Neural cell (in vitro differentiated cells): ENCODE results near the gene PLXNA4. TPM values are rescaled to one million over a fixed set of nuclear protein-coding genes. Genes with fewer than 3 reads are reported as not detected.

Experiments used
- H2AFZ ChIP-seq: fragments of 200-600, 300-800 bp; sonication (generic), shearing (Covaris generic); 2 replicates; pipeline ENCODE4 v1.6.0; 2014; ENCODE audit warnings: low read depth, mild to moderate bottlenecking, antibody characterized with exemption, low read length, moderate library complexity
- H3F3A ChIP-seq: fragments of 200-600 bp; shearing (Covaris generic); 2 replicates; pipeline ENCODE4 v1.6.1; 2016; ENCODE audit warnings: mild to moderate bottlenecking, moderate library complexity, mixed read lengths, antibody characterized with exemption, low read length; ENCODE audit not compliant: insufficient read depth, poor library complexity, severe bottlenecking
- H3K27ac ChIP-seq: fragments of 200-600, 300-800 bp; sonication (generic), shearing (Covaris generic); 2 replicates; pipeline ENCODE4 v1.5.1; 2014; ENCODE audit warnings: mild to moderate bottlenecking, low read length, moderate library complexity
- H3K27me3 ChIP-seq: fragments of 300-800, 200-600 bp; sonication (generic), shearing (Covaris generic); 2 replicates; pipeline ENCODE4 v1.6.0; 2014; ENCODE audit warnings: mild to moderate bottlenecking, low read depth, low read length, moderate library complexity; ENCODE audit not compliant: insufficient read depth
- H3K36me3 ChIP-seq: fragments of 300-800, 200-600 bp; sonication (generic), shearing (Covaris generic); 2 replicates; pipeline ENCODE4 v1.5.1; 2014; ENCODE audit warnings: mild to moderate bottlenecking, antibody characterized with exemption, low read length, moderate library complexity; ENCODE audit not compliant: insufficient read depth
- H3K4me2 ChIP-seq: fragments of 300-800, 200-600 bp; sonication (generic), shearing (Covaris generic); 2 replicates; pipeline ENCODE4 v1.6.0; 2014; ENCODE audit warnings: mild to moderate bottlenecking, low read length
- H3K4me3 ChIP-seq: fragments of 300-800, 200-600 bp; sonication (generic), shearing (Covaris generic); 2 replicates; pipeline ENCODE4 v1.5.1; 2014; ENCODE audit warnings: mild to moderate bottlenecking, low read length, moderate library complexity
- H3K79me2 ChIP-seq: fragments of 200-600 bp; shearing (Covaris generic); replicated peaks from 2 replicates; pipeline ENCODE4 v1.6.0; 2014; ENCODE audit warnings: mild to moderate bottlenecking, low read length, moderate library complexity; ENCODE audit not compliant: insufficient read depth
- H3K9ac ChIP-seq: fragments of 300-800, 200-600 bp; sonication (generic), shearing (Covaris generic); 2 replicates; pipeline ENCODE4 v1.6.1; 2016; ENCODE audit warnings: mild to moderate bottlenecking, low read length, mixed read lengths
- H3K9me2 ChIP-seq: fragments of 200-600 bp; shearing (Covaris generic); 2 replicates; pipeline ENCODE4 v1.6.1; 2016; ENCODE audit warnings: mild to moderate bottlenecking, low read length, mixed read lengths; ENCODE audit not compliant: insufficient read depth
- H3K9me3 ChIP-seq: fragments of 200-600, 300-800 bp; sonication (generic), shearing (Covaris generic); 2 replicates; pipeline ENCODE4 v1.6.1; 2016; ENCODE audit warnings: mild to moderate bottlenecking, mixed run types, low read length, moderate library complexity, mixed read lengths
- H4K20me1 ChIP-seq: fragments of 200-600 bp; shearing (Covaris generic); 2 replicates; pipeline ENCODE4 v1.6.1; 2016; ENCODE audit warnings: mild to moderate bottlenecking, mixed run types; ENCODE audit not compliant: insufficient read depth
- EP300 ChIP-seq: fragments of 450-650 bp; conservative IDR thresholded peaks from 2 replicates; pipeline ENCODE4 v1.6.1; 2014; ENCODE audit warnings: antibody characterized with exemption, mild to moderate bottlenecking, moderate library complexity; ENCODE audit not compliant: poor library complexity, severe bottlenecking
- EZH2 ChIP-seq: fragments of 200-600, 300-800 bp; shearing (Covaris generic), sonication (generic); IDR thresholded peaks from 2 replicates; pipeline ENCODE4 v1.6.1; 2014; ENCODE audit warnings: antibody characterized with exemption, low read length, borderline replicate concordance, mild to moderate bottlenecking; ENCODE audit not compliant: insufficient read depth, poor library complexity, severe bottlenecking
- MXI1 ChIP-seq: fragments of 450-650 bp; conservative IDR thresholded peaks from 2 replicates; pipeline ENCODE4 v1.6.1; 2014; ENCODE audit warnings: antibody characterized with exemption, mild to moderate bottlenecking; ENCODE audit not compliant: poor library complexity, severe bottlenecking
- POLR2AphosphoS5 ChIP-seq: IDR thresholded peaks from 2 replicates; pipeline ENCODE4 v1.6.1; 2012
- RAD21 ChIP-seq: fragments of 450-650 bp; conservative IDR thresholded peaks from 2 replicates; pipeline ENCODE4 v1.6.1; 2014; ENCODE audit warnings: antibody characterized with exemption, mild to moderate bottlenecking, moderate library complexity
- SMC3 ChIP-seq: fragments of 450-650 bp; conservative IDR thresholded peaks from 2 replicates; pipeline ENCODE4 v1.6.1; 2014; ENCODE audit warnings: antibody characterized with exemption, mild to moderate bottlenecking, moderate library complexity; ENCODE audit not compliant: poor library complexity
- TAF1 ChIP-seq: IDR thresholded peaks from 2 replicates; pipeline ENCODE4 v1.6.1; 2012; ENCODE audit warnings: low read depth
- polyA plus RNA-seq: library from polyadenylated mRNA; depleted of rRNA; stranded (reverse); fragments of >200 nt; gene quantifications from 2 replicates; pipeline ENCODE4 v1.2.3, GENCODE V29; 2014
- TF ChIP-seq, protein P1 (sequence below): IDR thresholded peaks from 2 replicates; pipeline ENCODE4 v1.6.1; 2012; ENCODE audit warnings: borderline replicate concordance
- TF ChIP-seq, protein P2 (sequence below): fragments of 450-650 bp; IDR thresholded peaks from 2 replicates; pipeline ENCODE4 v1.5.1; 2014; ENCODE audit warnings: antibody characterized with exemption, mild to moderate bottlenecking, moderate library complexity; ENCODE audit not compliant: poor library complexity, severe bottlenecking

The PLXNA4 gene
- polyA plus RNA-seq, 1 donor from 2014 or later = 7.2 TPM

DNA sequence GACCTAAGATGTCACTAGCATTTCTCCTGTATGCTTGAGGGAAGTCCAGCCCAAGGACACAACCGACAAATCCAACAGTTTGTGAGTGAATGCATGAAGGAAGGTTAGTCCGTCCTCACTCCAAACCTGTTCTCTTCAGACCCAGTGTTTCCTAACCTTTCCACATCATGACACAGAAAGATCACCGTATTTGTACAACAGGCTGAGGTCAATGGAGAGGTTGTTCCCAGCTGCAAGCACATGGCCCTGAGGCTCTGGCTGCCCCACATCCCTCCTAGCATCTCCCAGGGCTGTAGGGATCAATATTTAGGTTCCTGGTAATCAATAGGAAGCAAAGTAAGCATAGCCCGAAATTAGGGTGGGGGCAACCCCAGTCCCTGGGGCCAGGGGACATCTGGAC is 227.9 kb downstream of the PLXNA4 start:
- Histone ChIP-seq H3K4me2 (no peak overlapping the region), H3K4me3 (no peak overlapping the region), H3K9ac (no peak overlapping the region), H3K9me3 (no peaks in the 10 kb centered on the region), H4K20me1 (no peaks in the 10 kb centered on the region), H3K9me2 (no peaks in the 10 kb centered on the region), H3K79me2 (no peaks in the 10 kb centered on the region), H3K36me3 (no peaks in the 10 kb centered on the region), H2AFZ (no peak overlapping the region), H3F3A (no peaks in the 10 kb centered on the region), H3K27ac (no peak overlapping the region), H3K27me3 (no peaks in the 10 kb centered on the region)
- TF ChIP-seq RAD21 (no peak), SMC3 (no peak), EZH2 (no peak), POLR2AphosphoS5 (no peak)
- TF ChIP-seq, protein P1, sequence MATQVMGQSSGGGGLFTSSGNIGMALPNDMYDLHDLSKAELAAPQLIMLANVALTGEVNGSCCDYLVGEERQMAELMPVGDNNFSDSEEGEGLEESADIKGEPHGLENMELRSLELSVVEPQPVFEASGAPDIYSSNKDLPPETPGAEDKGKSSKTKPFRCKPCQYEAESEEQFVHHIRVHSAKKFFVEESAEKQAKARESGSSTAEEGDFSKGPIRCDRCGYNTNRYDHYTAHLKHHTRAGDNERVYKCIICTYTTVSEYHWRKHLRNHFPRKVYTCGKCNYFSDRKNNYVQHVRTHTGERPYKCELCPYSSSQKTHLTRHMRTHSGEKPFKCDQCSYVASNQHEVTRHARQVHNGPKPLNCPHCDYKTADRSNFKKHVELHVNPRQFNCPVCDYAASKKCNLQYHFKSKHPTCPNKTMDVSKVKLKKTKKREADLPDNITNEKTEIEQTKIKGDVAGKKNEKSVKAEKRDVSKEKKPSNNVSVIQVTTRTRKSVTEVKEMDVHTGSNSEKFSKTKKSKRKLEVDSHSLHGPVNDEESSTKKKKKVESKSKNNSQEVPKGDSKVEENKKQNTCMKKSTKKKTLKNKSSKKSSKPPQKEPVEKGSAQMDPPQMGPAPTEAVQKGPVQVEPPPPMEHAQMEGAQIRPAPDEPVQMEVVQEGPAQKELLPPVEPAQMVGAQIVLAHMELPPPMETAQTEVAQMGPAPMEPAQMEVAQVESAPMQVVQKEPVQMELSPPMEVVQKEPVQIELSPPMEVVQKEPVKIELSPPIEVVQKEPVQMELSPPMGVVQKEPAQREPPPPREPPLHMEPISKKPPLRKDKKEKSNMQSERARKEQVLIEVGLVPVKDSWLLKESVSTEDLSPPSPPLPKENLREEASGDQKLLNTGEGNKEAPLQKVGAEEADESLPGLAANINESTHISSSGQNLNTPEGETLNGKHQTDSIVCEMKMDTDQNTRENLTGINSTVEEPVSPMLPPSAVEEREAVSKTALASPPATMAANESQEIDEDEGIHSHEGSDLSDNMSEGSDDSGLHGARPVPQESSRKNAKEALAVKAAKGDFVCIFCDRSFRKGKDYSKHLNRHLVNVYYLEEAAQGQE = no peak

DNA sequence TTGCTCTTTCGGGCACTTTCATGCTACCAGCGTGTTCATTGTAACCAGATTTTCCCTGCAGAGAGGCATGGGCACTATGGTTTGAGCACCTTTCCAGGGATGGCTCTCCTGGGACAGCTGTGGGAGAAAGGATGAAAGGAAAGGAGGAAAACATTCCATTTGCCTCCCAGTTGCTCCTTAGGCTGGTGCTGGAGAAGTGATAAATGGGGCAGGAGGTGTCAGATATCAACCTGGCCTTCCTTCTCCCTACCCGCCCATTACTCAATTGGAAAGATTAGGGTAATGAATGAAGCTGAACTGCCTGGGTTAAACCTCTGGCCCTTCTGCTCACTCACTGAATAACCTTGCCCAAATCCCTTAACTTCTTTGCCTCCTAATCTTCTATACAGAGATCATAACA is 228.4 kb downstream of the PLXNA4 start:
- H3K9me3 ChIP-seq = no peaks in the 10 kb centered on the region
- H3K27ac ChIP-seq = no peak overlapping the region
- no peak overlapping the region for H3K4me3 ChIP-seq
- H3K27me3 ChIP-seq = no peaks in the 10 kb centered on the region
- H3K79me2 ChIP-seq = no peaks in the 10 kb centered on the region
- no peaks in the 10 kb centered on the region for H3K36me3 ChIP-seq
- no peaks in the 10 kb centered on the region for H3F3A ChIP-seq
- H2AFZ ChIP-seq = no peak overlapping the region
- no peaks in the 10 kb centered on the region for H3K9me2 ChIP-seq
- H3K9ac ChIP-seq = no peak overlapping the region
- H4K20me1 ChIP-seq = no peaks in the 10 kb centered on the region
- TF ChIP-seq POLR2AphosphoS5 (no peak), EP300 (no peak), MXI1 (no peak), RAD21 (no peak), SMC3 (no peak), TAF1 (no peak), EZH2 (no peak)
- TF ChIP-seq, protein P1 = no peak
- TF ChIP-seq, protein P2, sequence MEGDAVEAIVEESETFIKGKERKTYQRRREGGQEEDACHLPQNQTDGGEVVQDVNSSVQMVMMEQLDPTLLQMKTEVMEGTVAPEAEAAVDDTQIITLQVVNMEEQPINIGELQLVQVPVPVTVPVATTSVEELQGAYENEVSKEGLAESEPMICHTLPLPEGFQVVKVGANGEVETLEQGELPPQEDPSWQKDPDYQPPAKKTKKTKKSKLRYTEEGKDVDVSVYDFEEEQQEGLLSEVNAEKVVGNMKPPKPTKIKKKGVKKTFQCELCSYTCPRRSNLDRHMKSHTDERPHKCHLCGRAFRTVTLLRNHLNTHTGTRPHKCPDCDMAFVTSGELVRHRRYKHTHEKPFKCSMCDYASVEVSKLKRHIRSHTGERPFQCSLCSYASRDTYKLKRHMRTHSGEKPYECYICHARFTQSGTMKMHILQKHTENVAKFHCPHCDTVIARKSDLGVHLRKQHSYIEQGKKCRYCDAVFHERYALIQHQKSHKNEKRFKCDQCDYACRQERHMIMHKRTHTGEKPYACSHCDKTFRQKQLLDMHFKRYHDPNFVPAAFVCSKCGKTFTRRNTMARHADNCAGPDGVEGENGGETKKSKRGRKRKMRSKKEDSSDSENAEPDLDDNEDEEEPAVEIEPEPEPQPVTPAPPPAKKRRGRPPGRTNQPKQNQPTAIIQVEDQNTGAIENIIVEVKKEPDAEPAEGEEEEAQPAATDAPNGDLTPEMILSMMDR = no peak
- no peak overlapping the region for H3K4me2 ChIP-seq
